ENCODE measurements around the gene CHRNA4.
A peak's percentile ranks its signal among the peaks of the same experiment; 100 is the strongest.

Gene CHRNA4

GRCh38 chr20:63360850-63361518 lies at the start of gene CHRNA4:
Gene CHRNA4 (minus strand): TSS chr20:63361349. CDS start chr20:63361165, 184 bp downstream.
- no peak for DNase-seq (ENCODE audit: low spot score)

DNA sequence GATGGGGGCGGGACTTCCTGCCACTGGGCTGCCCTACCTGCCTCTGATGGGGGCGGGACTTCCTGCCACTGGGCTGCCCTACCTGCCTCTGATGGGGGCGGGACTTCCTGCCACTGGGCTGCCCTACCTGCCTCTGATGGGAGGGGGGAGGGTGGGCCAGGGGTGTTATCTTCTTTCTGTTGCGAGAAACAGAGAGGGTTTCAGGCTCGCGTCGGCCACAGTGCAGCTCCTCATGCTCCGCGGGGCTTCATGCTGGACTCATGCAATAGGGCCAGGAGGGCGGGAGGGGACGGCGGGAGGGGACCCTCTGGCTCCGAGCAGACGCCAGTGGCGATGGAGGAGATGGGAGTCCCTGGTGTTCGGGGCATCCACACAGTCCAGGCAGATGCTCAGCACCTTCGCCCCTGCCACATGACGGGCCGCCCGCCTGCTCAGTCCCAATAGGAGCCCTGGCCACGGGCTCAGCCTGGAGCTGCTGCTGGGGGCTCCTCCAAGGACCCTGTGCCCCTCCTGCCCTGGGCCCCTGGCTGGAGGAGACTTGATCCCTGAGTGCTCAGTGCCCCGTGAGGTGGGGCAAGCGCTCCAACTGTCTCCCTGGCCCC lies 48.8 kb upstream of the CHRNA4 start:
- no peak for DNase-seq (ENCODE audit: low spot score)

GRCh38 chr20:63409066-63409833 lies 48.1 kb upstream of the CHRNA4 start:
- no peak for DNase-seq (ENCODE audit: low spot score)

GRCh38 chr20:63408684-63409046 lies 47.5 kb upstream of the CHRNA4 start:
- no peak for DNase-seq (ENCODE audit: low spot score)

DNA sequence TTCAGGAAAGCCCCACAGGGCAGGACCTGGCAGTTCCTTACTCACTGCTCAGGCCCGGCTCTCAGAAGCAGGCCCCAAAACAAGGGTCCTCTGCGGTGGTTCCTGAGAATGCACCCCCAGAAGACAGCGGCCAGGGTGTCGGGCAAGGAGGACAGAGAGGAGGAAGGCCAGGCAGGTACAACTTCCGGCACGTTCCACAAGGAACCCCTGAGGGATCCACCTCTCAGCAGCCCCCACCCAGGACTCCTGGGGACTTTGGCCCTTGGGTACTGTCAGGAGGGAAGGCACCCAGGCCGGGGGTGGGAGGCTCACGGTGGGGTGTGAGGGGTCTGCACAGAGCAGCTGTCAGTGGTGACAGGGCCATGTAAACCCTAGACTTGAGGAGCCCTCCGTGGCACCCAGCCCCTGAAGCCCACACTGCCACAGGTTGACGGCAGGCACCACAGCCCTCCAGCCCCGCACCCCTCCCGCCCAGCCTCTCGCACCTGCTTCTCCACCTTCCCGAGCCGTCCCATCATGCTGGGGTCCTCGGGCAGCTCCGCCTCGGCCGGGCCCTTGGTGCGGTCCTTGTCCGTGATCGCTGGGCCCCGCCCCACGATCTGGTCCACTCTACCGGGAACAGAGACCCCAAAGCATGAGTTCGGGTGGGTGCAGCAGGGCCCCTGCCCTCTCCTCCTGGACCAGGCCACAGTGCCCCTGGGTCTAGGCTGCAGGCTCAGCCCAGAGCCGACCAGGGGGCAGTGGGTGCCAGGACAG lies 47.0 kb upstream of the CHRNA4 start:
- no peak for DNase-seq (ENCODE audit: low spot score)

DNA sequence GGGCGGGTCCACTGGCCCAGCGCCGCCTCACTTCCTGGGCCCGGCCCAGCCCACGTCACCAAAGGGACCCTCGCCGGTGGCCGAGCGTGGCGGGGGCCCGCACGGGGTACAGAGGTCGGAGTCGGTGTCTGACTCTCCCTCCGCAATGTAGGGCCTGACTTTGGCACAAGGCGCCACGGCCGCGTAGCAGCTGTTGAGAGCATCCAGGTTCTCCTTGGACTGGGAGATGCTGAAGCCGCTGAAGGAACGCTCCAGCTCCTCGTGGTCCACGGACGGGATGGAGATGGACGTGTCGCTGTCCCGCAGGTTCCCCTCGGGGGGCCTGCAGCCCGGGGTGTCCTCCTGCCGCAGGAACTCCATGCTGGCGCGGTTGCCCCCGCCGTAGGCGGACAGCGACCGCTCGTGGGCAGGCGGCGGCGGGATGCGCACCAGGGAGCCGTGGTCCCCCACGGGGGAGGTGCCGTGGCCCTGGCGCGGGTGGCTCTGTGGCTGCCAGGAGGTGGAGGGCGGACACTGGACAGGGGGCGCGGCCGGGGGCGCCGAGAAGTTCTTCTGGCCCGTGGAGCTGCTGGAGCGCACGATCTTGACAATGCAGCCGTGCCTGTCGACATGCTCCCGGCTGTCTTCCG lies 45.6 kb upstream of the CHRNA4 start:
- no peak for DNase-seq (ENCODE audit: low spot score)

- no peak for DNase-seq (ENCODE audit: low spot score)
Measured at GRCh38 chr20:63406011-63406410, 44.9 kb upstream of the CHRNA4 start.

DNA sequence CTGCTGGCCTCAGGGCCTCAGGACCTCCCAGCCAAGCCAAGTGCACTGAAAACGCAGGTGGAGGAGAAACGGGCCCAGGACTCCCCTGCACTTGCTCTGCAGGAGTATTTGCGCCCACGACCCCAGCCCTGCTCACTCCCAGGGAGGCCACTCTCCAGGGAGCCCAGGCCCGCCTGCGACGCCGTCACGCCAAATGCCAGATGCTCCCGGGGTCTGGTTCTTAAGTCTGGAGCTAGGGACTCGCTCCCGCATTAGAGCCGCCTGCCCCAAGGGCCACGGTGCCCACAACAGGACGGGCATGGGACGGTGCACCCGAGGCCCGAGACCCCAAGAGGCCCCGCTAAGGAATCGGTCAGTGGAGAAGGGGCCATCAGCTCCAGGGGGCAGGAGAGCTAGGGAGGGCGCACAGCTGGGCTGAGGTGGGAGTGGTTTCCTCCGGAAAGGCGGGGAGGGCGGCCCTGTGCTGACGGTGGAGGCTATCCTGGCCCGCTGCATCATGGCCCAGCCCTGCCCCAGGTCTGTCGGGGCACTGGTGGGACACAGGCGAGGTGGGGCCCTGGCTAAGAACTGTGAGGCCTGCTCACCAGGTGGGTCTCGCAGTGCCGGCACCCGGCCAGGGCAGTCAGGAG lies 44.1 kb upstream of the CHRNA4 start:
- DNase-seq (ENCODE audit: low spot score), result no peak

GRCh38 chr20:63404129-63405085 lies 43.3 kb upstream of the CHRNA4 start:
- no peak for DNase-seq (ENCODE audit: low spot score)

- DNase-seq (ENCODE audit: low spot score), result no peak
Measured at GRCh38 chr20:63403403-63404105, 42.4 kb upstream of the CHRNA4 start.

DNA sequence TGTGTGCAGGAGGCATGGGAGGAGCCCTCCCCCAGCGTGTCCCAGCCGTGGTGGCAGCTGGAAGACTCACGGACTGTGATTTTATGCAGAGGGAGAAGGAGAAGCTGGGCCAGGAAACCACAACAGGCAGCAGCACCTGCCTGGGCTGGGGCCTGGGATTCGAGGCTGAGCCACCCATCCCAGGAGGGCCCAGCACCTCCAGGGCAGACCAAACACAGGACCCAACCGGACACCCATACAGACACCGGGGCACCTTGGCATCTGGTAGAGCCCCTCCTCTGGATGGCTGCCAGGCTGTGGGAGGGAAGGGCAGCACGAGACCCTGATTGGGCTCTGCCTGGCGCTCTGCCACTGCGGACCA lies 41.7 kb upstream of the CHRNA4 start:
- no peak for DNase-seq (ENCODE audit: low spot score)

- peak; percentile 47 for DNase-seq (ENCODE audit: low spot score)
Measured at GRCh38 chr20:63402181-63402859, 41.2 kb upstream of the CHRNA4 start.

GRCh38 chr20:63401384-63402110 lies 40.4 kb upstream of the CHRNA4 start:
- DNase-seq (ENCODE audit: low spot score), result no peak

DNA sequence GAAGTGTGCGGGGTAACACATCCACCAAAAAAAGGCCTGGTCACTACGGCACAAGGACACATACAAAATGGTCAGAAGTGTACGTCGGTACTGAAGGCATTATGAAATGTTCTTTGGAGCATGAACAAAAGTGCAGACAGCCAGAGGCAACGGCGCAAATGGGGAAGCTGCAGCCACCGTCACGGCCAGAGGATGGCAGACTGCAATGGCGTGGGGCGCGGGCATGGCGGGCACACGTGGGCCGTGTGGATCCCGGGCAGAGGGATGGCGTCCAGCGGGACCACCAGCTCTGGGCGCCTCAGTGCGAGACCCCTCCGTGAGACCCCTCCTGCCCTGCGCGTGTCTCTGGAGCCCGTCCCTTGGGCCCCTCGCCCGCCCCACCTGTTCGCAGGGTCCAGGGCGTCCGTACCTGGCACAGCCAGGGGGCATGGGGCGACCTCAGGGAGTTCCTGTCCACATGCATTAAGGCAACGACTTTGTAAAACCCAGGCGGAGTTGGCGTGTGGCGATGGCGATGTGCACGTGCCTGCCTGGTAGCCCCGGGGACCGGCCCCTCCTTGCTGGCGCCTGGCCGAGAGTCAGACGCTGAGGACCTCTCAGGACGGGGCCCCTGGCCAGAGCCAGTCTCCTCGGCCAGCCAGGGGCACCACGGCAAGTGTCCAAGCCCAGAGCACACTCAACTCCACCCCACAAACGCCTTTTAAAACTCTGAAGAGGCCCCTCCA lies 39.5 kb upstream of the CHRNA4 start:
- no peak for DNase-seq (ENCODE audit: low spot score)

DNA sequence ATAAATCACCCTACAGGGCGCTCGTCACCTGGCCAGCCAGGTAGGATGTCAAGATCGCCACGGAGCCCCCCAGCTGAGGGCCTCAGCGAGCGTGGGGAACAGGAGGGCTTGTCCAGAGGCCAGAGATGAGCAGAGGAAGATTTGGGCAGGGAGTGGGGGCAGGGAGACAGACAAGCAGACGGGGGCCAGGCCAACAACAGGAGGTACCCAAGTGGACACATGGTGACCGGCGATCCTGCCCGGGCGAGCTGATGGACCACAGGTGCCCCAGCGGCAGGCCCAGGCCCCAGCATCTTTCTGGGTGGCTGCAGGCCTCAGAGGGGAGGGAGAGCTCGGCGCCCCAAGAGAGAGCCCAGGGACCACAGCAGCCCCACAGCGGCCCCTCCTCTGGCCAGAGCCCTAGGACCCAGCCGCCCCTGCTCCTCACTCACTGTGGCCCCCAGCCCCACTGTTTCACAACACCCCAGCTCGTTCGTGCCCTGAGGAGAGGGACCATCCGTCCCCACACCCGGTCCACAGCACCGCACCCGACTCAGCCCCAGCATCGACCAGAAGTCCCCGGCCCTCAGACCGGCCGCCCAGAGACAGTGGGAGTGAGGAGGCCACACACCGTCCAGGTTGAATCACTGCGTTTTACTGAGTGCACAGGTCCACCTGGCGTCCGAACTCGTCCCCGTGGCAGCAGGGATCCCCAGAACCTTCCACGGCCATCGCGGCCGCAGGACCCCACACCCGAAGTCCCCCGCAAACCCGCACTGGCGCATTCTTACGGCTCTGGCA lies 38.6 kb upstream of the CHRNA4 start:
- DNase-seq (ENCODE audit: low spot score), result no peak

DNA sequence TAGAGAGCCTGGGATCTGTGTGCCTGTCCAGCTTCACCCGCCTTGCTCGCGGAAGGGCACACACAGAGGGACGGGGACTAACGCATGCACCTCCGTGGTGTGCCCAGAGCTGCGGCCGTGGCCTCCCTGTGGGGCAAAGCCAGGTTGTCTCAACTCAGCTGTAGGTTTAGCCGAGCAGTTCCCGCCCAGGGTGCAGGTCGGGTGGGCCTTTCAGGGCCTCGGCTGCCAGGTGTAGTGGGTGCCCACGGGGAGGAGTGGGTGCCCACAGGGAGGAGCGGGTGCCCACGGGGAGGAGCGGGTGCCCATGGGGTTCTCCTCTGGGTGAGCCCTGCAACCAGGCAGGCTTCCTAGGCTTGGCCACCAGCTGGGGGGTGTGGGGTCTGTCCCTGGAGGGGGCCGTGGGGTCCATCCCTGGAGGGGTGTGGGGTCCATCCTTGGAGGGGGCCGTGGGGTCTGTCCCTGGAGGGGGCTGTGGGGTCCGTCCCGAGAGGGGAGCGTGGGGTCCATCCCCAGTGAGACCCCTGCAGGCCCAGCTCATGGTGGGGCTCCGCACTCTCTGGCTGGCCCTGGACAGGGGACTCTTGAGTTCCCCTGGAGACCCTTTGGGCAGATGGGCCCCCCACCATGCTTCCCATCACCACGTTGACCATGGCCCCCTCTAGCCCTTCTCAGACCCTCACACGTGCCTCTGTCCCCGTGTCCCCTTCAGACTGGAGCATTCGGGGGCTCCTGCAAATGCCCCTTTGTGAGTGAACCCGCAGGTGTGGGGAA lies 37.8 kb upstream of the CHRNA4 start:
- DNase-seq (ENCODE audit: low spot score), result no peak

Measured in AG20443 (cell line).